ENCODE data around the gene DAGLA.

DAGLA gene

GRCh38 chr11:61760946-61761345, 80.8 kb downstream of the DAGLA start:
- DNase-seq (ENCODE audit: low read depth): no peak
- H3K4me3 ChIP-seq (ENCODE audit: low read length): no peak overlapping the region
- TF ChIP-seq CTCF (conservative IDR thresholded peaks at IDR 0.05; ENCODE audit: low read depth, low read length): no peak

GRCh38 chr11:61761440-61762222, 81.4 kb downstream of the DAGLA start:
- H3K4me3 ChIP-seq (ENCODE audit: low read length): no peak overlapping the region
- no peak for TF ChIP-seq CTCF (conservative IDR thresholded peaks at IDR 0.05; ENCODE audit: low read depth, low read length)
- DNase-seq (ENCODE audit: low read depth): no peak

- no peak for TF ChIP-seq CTCF (conservative IDR thresholded peaks at IDR 0.05; ENCODE audit: low read depth, low read length)
- no peak overlapping the region for H3K4me3 ChIP-seq (ENCODE audit: low read length)
- no peak for DNase-seq (ENCODE audit: low read depth)
Measured at GRCh38 chr11:61762223-61762615, 82.0 kb downstream of the DAGLA start.

- no peak for TF ChIP-seq CTCF (conservative IDR thresholded peaks at IDR 0.05; ENCODE audit: low read depth, low read length)
- peak; percentile 72 for DNase-seq (ENCODE audit: low read depth)
- no peak overlapping the region for H3K4me3 ChIP-seq (ENCODE audit: low read length)
Measured at GRCh38 chr11:61762798-61763197, 82.6 kb downstream of the DAGLA start.

- H3K4me3 ChIP-seq (ENCODE audit: low read length): no peak overlapping the region
- TF ChIP-seq CTCF (conservative IDR thresholded peaks at IDR 0.05; ENCODE audit: low read depth, low read length): no peak
- DNase-seq (ENCODE audit: low read depth): peak; percentile 78
Measured at GRCh38 chr11:61763930-61764605, 83.9 kb downstream of the DAGLA start.

- TF ChIP-seq CTCF (conservative IDR thresholded peaks at IDR 0.05; ENCODE audit: low read depth, low read length): peak; percentile 15
- DNase-seq (ENCODE audit: low read depth): peak; percentile 81
- no peak overlapping the region for H3K4me3 ChIP-seq (ENCODE audit: low read length)
Measured at GRCh38 chr11:61764606-61765260, 84.5 kb downstream of the DAGLA start.

Measured in retinal pigment epithelial cell (primary cell).